ENCODE data around the gene CSH1.
"Not testable (repeated sequence)": the region's sequence is repeated elsewhere in the genome, so short reads cannot be mapped to it uniquely, and the experiment has no call there.

The CSH1 gene

DNA sequence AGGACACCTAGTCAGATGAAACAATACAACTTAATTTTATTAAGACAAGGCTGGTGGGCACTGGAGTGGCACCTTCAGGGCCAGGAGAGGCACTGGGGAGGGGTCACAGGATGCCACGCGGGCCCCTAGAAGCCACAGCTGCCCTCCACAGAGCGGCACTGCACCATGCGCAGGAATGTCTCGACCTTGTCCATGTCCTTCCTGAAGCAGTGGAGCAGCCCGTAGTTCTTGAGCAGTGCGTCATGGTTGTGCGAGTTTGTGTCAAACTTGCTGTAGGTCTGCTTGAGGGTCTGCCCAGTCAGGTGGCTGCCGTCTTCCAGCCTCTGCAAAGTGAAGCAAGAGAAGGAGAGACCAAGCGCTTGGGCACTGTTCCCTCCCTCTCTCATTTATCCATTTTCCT lies 13.2 kb upstream of the CSH1 start:
- intact Hi-C loops (cut with DNase I): not testable (repeated sequence)
- peak in 1 of 10 donors; percentile 54 for DNase-seq

- DNase-seq: peak in 1 of 10 donors; percentile 27
- intact Hi-C loops (cut with DNase I): not testable (repeated sequence)
Observed at GRCh38 chr17:63907161-63907778, 10.9 kb upstream of the CSH1 start.

DNA sequence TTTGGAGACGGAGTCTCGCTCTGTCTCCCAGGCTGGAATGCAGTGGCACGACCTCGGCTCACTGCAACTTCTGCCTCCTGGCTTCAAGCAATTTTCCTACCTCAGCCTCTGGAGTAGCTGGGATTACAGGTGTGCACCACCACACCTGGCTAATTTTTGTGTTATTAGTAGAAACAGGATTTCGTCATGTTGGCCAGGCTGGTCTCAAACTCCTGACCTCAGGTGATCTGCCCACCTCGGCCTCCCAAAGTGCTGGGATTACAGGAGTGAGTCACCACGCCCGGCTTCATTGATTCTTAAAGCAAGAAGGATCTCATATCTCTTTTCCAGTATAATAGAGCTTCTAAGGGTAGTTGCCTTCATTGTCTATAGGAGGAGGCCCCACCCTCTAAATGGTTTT lies 8.4 kb upstream of the CSH1 start:
- peak in 1 of 10 donors; percentile 25 for DNase-seq

DNA sequence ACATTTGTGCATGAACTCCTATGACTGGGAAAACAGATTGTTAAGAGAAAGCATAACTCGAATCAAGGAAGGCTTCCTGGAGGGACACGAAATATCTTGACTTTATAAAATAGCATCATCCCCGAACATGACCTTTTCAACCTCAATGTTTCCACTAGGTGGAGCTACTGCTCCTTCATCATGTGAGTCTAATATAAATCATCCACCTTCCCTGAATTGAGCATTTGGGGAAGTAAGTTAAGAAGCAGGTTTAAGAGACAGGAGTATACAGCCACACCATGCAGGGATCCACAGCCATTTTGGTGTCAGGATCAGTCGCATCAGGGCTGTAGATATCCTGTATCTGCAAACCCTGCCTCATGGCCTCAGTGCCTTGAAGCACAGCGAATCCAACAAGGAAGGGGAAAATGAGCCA lies 7.4 kb upstream of the CSH1 start:
- intact Hi-C loops (cut with DNase I); DNase-seq: not testable (repeated sequence)

More for the DNA sequence above, 8.4 kb upstream of the CSH1 start:
- intact Hi-C loops (cut with DNase I): not testable (repeated sequence)

DNA sequence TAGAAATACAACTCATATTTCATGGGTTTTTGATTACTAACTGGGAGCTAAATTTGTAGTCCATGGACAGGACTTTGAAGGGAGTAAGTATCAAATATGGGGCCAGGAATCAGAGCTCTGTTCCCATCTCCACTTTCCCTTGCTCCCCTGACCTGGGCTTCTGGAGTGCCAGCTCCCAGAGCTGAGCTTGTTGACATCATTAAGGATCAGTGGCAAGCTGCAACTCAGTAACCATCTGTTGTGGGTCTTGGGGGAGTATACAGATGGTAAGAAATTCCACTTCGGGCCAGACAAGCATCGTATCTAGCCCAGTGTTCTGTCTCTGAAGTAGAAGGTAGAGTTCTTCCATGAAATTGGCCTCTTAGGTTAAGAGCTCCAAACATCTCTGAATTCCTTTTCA lies 5.6 kb upstream of the CSH1 start:
- intact Hi-C loops (cut with DNase I): not testable (repeated sequence)
- DNase-seq: peak in 1 of 10 donors; percentile 17

DNA sequence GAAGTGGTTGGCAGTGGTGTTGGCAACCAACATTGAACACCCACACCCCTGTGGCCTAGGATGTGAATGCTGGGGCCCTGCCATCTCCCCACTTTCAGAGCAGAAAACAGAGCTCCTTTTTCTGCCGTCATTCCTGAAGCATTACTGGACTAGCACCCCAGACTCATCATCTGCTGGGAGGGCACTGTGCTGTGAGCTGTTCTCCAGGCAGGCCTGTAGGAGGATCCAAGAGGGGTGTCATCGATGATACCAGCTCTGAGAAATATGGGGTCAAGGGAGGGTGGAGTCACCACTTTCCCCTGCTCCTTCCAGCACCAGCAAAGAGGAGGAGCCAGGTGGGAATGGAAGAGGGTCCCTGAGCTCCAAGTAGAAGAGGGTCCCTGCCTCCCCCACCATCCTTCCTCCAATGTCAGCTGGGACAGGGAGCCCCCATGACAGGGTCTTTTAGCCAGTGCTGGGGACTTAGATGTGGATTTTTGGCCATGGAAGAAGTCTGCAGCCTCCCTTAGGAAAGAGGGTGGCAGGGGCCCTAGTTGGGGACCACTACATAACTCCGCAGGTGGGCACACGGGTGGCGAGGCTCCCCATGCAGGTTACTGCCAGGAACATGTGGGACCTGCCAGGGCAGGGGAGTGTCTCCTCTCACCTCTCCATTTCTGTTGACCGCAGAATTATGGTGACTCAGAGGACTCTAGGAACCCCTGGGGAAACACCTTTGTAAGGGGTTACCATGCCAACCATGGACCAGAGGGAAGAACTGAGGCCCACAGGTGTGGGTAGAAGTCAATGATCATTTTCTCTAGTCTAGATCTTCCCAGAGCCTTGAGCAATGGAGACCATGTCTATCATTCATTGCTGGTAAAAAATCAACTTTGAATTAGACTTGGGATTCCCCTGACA lies 2.8 kb upstream of the CSH1 start:
- DNase-seq: peak in 1 of 10 donors; percentile 73
- intact Hi-C loops (cut with DNase I): not testable (repeated sequence)

DNA sequence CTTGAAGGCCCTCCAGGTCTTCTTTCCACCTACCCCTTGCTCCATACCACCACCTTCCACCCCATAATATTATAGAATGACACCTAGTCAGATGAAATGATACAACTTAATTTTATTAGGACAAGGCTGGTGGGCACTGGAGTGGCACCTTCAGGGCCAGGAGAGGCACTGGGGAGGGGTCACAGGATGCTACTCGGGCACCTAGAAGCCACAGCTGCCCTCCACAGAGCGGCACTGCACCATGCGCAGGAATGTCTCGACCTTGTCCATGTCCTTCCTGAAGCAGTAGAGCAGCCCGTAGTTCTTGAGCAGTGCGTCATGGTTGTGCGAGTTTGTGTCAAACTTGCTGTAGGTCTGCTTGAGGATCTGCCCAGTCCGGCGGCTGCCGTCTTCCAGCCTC lies 1.6 kb downstream of the CSH1 start:
- intact Hi-C loops (cut with DNase I): not testable (repeated sequence)

GRCh38 chr17:63894021-63894420 lies 2.4 kb downstream of the CSH1 start:
- peak in 1 of 10 donors; percentile 6 for DNase-seq
- intact Hi-C loops (cut with DNase I): not testable (repeated sequence)

More for the DNA sequence above, 1.6 kb downstream of the CSH1 start:
- peak in 1 of 10 donors; percentile 52 for DNase-seq

GRCh38 chr17:63892316-63893037 lies 3.9 kb downstream of the CSH1 start:
- DNase-seq; intact Hi-C loops (cut with DNase I): not testable (repeated sequence)

- intact Hi-C loops (cut with DNase I): not testable (repeated sequence)
Observed at GRCh38 chr17:63889026-63889848, 7.1 kb downstream of the CSH1 start.

DNA sequence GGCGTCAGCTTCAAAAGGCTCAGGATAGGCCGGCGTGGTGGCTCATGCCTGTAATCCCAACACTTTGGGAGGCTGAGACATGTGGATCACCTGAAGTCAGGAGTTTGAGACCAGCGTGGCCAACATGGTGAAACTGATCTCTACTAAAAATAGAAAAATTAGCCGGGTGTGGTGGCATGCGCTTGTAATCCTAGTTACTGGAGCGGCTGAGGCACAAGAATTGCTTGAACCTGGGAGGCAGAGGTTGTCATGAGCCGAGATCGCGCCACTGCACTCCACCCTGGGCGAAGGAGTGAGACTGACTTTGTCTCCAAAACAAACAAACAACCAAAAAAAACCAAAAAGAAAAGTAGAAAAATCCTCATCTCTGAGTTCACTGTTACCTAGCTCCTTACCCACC lies 11.3 kb downstream of the CSH1 start:
- intact Hi-C loops (cut with DNase I): not testable (repeated sequence)
- DNase-seq: peak in 1 of 10 donors; percentile 46

More at GRCh38 chr17:63889026-63889848, 7.1 kb downstream of the CSH1 start:
- DNase-seq: peak in 7 of 10 donors; percentile 22 to 90 (median 36)

DNA sequence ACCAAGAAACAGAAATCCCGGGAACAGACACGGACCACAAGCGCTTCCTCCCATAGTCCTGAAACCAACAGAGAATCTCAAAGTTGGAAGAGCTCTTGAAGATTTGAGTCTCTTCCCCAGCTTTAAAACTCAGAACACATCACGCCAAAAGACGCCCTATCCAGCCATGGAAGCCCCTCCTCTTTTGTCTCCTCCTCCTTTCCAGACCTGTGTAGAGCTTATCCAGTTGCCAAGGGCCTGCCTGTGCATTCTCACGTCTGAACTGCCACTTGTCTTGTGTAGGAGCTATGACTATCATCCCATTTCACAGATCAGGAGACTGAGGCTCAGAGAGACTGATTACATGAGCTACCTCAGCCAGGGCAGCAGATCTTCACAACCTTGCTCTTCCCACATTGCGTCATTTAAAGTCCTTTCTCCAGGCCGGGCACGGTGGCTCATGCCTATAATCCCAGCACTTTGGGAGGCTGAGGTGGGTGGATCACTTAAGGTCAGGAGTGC lies 13.7 kb downstream of the CSH1 start:
- intact Hi-C loops (cut with DNase I): not testable (repeated sequence)

GRCh38 chr17:63881935-63882601 lies 14.3 kb downstream of the CSH1 start, which contains the start of gene GH2:
GH2 (minus strand) TSS chr17:63881944; CDS start chr17:63881801, 143 bp downstream.
- intact Hi-C loops (cut with DNase I): no loop called here
- DNase-seq: peak in 4 of 10 donors; percentile 19 to 74 (median 21)

More for the DNA sequence above, 13.7 kb downstream of the CSH1 start:
- not testable (repeated sequence) for DNase-seq

GRCh38 chr17:63881337-63881736 lies 15.0 kb downstream of the CSH1 start:
- intact Hi-C loops (cut with DNase I); DNase-seq: not testable (repeated sequence)

- DNase-seq: peak in 1 of 10 donors; percentile 52
Observed at GRCh38 chr17:63880706-63881105, 15.7 kb downstream of the CSH1 start.

DNA sequence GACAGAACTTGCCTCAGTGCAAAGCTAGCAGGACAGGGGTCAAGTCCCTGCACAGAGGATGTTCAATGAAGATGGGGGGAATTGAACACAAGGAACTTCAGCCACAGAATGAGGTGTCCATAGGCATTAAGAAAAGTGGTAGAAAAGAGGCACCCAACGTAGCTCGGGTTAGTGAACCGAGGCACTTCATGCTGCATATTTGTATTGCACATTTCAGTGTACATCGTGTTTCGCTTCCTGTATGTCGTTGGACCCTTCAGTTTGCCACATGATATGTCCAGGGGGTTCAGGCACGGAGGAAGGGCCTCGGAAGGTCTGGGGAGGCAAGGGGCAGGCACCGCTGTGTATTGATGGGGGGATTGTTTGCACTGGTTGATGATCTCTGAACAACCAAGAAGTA lies 18.0 kb downstream of the CSH1 start:
- intact Hi-C loops (cut with DNase I): not testable (repeated sequence)
- DNase-seq: peak in 1 of 10 donors; percentile 32

More at GRCh38 chr17:63880706-63881105, 15.7 kb downstream of the CSH1 start:
- intact Hi-C loops (cut with DNase I): no loop called here

DNA sequence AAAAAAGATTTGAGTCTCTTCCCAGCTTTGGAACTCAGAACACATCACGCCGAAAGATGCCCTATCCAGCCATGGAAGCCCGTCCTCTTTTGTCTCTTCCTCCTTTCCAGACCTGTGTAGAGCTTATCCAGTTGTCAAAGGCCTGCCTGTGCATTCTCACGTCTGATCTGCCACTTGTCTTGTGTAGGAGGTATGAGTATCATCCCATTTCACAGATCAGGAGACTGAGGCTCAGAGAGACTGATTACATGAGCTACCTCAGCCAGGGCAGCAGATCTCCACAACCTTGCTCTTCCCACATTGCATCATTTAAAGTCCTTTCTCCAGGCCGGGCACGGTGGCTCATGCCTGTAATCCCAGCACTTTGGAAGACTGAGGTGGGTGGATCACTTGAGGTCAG lies 21.7 kb downstream of the CSH1 start:
- intact Hi-C loops (cut with DNase I): not testable (repeated sequence)
- DNase-seq: peak in 1 of 10 donors; percentile 14

GRCh38 chr17:63874061-63874626 lies 22.2 kb downstream of the CSH1 start:
- intact Hi-C loops (cut with DNase I): not testable (repeated sequence)
- DNase-seq: peak in 1 of 10 donors; percentile 10

Data from posterior cingulate gyrus (tissue), 11 donors.